ENCODE results near the gene FOXE1.

Gene FOXE1

DNA sequence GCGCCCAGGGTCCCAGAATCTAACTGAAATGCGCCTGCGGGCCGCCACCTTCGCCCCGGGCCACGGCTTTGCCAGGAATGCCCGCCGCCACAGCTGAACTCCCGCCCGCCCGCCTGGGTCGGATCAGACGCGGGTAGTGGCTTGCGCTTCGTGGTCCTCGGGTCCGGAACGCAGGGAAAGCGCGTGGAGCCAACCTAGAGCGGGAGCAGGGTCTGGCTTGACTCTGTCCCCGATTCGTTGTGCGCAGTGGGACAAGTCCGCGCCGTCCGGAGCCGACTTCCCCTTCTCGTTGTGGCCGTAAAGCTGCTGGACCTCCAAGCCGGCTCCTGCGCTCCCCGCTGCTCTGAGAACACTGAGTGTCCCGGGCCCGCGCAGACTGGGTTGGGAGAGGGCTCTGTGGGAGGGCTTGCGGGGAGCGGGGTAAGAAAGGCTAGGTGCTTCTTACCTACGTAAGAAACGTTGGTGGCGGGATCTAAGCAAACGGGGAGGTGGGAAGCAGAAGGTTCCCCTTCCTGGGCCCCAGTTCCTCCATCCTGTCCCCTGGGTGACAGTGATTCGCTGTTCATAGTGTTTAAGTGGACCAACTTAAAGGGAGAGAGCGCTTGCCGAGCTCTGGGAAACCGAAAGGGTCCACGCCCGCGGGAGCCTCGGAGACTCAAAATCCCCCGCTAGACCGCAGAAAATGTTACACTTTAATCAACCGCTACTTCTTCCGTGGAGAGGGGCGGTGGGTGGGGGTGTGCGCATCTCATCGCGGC, 4.4 kb upstream of the FOXE1 start:
- DNase-seq (ENCODE audit: low spot score) = no peak

DNA sequence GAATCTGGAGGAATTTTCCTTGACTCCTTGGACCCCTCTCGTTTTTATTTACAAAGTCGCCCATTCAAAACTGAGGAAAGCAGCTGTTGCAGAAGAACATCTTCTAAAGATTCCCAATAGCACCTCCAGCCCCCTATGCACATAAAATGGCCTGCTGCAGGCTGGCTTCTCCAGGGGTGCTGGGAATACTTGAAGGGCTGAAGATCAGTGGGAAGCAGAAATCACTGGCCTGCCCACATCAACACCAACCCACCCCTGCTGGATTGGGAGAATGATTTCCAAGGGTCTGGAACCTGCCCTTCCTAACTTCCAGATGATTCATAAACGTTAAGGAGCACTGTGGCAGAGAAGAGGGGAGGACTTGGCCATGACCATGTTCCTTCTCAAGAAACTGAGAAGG, 3.0 kb upstream of the FOXE1 start:
- no peak for DNase-seq (ENCODE audit: low spot score)

DNA sequence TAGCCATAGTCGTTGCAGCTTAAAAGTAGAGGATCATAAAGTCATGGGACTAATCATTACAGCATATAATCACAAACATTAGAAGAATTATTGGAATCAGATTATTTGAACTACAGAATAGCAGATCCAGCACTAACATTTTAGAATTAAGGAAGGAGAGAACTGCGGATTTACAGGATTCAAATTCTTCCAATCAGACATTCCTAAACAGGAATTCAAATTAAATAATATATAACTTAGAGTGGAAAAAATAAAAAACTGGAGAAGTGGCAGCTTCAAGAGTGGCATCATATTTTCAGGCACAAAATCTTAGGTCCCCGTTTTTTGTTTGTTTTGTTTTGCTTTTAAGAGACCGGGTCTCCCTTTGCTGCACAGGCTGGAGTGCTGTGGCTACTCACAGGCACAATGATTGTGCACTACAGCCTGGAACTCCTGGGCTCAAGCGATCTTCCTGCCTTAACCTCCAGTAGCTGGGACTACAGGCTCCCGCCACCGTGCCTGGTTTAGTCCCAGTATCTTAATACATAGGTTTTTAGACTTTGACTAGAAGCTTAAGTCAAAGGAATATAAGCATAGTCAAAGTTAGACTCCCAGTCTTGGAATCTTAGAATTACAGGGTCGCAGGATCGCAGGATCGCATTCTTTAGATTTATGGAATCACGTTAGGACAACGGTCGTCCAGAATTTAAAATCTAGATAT, 2.1 kb upstream of the FOXE1 start:
- DNase-seq (ENCODE audit: low spot score) = no peak

DNA sequence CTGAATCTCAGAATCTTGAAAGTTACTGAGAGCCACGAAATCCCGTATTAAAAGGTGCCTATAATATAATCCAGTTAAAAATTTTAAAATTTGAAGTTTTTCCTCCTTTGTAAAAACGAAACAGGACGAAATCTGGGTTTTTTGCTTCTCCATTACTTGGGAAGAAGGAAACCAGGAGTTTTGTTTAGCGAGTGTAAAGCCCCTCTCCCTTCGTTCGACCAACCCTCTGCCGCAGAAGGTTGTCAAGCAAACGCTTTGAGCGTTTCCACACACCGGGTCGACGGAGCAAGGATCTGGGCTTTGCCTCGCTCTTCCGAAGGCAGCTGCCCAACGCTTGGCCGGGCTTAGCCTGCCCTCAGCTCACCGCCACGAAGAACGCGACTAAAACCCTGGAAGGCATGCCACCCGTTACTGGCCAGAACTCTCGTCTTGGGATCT, 1.6 kb upstream of the FOXE1 start:
- no peak for DNase-seq (ENCODE audit: low spot score)

DNA sequence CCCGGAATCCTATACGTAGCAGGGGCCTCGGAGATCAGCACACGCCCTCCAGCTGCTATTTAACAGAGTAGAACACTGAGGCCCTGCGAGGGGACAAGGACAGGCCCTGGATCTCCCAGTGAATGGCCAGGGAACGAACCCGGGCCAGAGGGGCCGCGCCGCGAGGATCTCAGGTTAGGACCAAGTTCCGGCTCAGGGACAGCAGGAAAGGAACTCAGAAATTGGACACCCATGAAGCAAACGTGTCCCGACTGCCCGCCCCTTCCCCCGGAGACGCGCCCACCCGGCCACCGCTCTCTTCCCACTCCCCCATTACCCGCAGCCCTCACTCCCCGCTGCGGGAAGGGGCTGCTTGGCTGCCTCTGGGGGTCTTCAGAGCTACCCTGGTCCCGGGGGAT, 1.0 kb upstream of the FOXE1 start:
- DNase-seq (ENCODE audit: low spot score) = no peak

DNA sequence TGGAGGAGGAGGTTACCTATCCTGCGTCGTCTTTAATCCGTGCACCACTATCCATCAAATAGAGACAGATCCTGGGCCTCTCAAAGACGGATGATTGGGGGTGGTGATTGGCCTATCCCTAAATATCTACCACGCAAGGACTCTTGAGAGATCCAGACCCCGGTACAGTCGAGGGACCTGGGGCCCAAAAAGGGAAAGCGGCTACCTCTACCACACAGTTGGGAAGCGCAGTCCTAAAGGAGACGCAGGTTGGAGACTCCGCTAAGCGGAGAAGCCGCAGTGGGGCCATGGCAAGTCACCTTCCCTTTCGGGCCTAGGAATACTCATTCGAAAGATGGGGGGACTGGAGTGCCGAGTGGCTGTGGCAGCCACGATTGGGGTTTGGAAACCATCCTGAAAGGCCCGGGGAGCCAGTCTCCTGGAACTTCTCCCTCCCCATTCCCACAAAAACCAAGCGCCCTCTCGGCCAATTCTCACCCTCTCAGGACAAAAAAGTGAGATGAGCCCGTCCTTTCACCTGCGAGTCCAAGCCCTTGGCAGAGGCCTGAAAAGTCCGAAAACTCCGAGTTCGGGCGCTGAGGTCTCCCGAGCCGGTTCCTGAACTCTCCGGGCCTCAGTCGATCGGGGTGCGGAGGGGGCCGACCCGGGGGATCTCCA, 499 bp upstream of the FOXE1 start:
- no peak for DNase-seq (ENCODE audit: low spot score)

DNA sequence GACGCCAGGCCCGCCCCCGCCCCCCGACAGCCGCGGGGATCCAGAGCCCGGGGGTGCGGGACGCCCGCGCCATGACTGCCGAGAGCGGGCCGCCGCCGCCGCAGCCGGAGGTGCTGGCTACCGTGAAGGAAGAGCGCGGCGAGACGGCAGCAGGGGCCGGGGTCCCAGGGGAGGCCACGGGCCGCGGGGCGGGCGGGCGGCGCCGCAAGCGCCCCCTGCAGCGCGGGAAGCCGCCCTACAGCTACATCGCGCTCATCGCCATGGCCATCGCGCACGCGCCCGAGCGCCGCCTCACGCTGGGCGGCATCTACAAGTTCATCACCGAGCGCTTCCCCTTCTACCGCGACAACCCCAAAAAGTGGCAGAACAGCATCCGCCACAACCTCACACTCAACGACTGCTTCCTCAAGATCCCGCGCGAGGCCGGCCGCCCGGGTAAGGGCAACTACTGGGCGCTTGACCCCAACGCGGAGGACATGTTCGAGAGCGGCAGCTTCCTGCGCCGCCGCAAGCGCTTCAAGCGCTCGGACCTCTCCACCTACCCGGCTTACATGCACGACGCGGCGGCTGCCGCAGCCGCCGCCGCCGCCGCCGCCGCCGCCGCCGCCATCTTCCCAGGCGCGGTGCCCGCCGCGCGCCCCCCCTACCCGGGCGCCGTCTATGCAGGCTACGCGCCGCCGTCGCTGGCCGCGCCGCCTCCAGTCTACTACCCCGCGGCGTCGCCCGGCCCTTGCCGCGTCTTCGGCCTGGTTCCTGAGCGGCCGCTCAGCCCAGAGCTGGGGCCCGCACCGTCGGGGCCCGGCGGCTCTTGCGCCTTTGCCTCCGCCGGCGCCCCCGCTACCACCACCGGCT, 1.0 kb downstream of the FOXE1 start:
- DNase-seq (ENCODE audit: low spot score) = no peak

DNA sequence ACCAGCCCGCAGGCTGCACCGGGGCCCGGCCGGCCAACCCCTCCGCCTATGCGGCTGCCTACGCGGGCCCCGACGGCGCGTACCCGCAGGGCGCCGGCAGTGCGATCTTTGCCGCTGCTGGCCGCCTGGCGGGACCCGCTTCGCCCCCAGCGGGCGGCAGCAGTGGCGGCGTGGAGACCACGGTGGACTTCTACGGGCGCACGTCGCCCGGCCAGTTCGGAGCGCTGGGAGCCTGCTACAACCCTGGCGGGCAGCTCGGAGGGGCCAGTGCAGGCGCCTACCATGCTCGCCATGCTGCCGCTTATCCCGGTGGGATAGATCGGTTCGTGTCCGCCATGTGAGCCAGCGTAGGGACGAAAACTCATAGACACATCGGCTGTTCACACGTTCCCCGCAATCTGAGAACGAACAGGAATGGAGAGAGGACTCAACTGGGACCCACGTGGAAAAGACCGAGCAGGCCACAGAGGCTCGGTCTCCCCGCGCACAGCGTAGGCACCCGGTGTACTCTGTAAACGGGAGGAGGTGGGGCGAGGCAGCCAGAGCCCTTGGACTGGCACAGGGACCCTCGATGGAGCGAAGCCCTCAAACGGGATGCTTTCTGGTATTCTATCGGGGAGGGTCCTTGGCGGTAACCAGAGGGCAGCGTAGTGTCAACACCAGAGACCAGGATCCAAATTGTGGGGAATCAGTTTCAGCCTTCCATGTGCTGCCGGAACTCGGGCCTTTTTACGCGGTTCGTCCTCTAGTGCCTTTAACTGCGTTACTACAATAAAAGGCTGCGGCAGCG, 1.9 kb downstream of the FOXE1 start:
- DNase-seq (ENCODE audit: low spot score) = no peak

DNA sequence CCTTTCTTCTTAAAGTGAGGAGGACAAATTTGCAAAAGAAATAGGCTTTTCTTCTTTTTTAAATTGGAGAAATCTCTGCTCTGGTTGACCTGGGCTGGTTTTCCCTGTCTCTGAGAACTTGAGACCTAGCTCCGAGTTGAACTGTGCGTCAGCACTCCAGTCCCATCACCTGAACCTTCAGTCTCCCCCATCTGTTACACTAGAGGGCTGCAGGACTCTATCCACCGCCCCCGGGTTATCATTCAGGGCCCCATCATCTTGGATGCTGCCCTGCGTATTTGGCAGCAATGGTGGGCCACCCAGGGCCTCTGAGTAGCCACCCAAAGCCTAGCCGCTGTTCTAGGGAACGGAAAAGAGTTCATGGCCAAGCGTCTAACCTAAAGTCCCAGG, 2.5 kb downstream of the FOXE1 start:
- no peak for DNase-seq (ENCODE audit: low spot score)

DNA sequence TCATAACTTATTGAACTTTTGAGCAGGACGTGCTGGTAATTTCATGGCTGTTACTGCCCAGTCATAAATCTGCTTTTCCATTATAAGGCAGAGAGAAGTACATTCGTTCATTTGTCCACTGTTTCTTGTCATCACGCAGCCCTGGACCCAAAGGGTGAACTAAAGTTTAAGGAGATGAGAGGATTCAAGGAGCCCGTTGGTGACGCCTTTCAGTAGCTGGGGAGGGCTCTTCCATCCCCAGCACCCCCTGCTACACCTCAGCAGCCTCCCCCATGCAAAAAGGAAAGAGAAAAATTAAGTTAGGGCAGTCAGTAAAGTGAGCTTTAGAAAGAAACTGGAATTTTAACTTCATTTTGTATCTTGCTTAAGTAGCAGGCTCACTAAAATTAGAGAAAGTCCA, 2.9 kb downstream of the FOXE1 start:
- no peak for DNase-seq (ENCODE audit: low spot score)

DNA sequence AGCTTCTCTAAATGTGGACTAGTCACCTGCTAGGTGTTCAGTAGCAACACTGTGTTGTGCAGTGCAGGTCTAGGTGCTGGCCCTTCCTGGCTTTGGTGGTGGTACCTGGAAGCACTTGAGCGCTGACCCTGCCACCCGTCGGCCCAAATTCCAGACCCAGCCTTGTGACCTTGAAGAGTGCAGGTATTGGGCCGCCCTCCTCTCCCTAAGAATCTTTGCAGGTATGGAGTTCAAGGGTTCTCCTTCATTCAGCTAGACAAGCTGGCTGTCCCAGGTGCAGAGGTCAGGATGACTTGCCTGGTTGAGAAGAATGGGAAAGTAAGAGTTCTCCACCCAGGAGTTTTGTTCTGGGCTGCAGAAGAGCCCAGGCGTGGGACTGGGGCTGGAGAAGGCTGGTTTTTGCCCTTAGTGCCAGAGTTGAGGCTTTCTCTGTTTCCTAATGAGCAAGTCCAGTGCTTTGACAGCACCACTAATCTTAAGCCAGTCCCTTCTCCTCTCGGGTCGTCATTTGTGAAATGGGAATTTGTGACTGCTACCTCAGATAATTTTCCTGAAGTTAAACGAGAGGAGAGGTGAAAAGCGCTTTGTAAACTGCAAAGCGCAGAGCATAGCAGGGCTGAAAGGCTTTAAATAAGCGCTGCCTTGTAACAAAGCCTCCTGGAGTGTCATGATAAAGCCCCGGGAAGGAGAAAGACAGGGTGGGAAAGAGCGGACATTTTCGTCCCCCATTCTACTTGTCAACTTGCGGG, 4.0 kb downstream of the FOXE1 start:
- no peak for DNase-seq (ENCODE audit: low spot score)

DNA sequence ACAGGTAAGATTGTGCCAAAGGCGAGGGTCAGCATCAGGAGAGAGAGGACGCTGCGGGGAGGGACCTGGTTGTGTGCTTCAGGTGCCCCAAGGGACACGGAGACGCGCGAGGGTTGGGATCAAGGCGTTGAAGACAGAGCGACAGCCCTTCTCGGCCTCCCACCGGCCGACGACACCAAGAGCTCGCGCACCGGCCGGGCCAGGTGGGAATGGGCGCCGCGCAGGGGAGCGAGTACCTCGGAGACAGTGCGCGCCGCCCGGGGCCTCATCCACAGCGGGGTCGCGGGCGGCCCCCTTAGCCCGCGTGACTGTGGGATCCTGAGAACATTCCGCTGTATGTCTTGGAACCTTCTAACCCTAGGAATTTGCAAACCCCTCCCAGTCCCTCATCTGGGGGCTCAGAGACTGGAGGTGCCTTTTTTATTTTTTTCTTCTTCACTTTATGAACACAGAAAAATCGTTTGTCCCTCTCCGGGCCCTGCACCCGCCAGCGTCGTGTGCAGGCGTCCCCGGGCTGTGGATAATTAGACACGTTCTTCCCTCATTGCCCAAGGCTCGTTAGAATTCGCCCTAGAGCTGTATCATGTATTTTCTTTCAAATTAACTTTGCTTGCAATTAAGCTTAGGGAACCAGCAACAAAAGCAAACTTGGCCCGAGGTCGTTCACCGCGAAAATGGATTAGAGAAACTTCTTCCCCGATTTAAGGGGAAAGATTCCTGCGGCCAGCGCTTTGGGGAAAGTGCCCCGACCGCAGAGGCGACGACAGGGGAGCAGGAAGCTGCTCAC, 4.8 kb downstream of the FOXE1 start:
- DNase-seq (ENCODE audit: low spot score) = no peak

DNA sequence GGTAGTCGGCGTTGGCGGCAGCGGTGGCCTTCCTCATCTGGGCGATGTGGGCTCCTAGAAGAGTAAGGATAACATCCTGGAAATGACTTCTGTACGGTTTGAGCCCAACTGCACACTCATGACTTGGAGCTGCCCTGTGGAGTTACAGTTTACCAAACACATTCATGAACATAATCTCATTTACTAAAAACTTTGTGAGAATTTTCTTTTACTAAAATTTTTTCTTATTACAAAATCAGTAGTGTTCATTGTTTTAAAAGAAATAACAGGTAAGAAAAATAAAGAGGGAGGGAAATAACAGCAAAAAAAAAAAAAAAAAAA, 5.3 kb downstream of the FOXE1 start:
- DNase-seq (ENCODE audit: low spot score) = no peak

DNA sequence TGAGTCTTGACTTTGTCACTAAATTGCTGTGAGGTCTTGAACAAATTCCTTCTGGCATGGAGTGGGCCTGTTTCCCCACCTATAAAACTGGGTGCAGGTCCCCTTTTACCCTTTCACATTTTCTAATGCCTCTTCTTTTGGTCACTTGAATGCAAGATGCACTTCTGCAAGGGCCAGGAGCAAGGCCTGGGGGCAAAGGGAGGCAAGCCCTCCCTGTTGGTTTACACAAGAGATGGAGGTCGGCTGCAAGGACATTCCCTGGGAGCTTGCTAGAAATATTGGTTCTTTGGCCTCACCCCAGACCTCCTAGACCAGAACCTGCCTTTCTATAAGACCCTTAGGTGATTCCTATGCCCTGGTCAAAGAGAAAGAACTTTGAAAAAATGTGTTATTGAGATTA, 5.8 kb downstream of the FOXE1 start:
- no peak for DNase-seq (ENCODE audit: low spot score)

DNA sequence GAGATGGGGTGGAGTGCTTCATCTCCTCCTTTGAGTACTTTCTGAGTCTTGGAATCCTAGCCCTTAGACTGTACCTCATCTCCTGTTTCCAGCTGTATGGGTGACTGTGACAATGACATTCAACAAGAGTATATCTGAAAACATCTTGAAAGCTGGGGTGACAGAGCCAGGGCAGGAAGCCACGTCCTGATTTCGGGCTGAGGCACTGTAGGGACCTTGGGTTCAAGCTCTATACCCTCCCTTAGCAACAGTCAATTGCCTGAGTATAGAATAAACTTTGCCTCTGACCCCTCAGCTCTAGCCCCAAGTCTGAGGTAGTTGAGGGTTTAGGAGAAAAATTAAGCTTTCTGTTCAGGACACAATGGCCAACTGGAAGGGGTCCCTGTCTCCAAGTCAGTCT, 6.3 kb downstream of the FOXE1 start:
- no peak for DNase-seq (ENCODE audit: low spot score)

DNA sequence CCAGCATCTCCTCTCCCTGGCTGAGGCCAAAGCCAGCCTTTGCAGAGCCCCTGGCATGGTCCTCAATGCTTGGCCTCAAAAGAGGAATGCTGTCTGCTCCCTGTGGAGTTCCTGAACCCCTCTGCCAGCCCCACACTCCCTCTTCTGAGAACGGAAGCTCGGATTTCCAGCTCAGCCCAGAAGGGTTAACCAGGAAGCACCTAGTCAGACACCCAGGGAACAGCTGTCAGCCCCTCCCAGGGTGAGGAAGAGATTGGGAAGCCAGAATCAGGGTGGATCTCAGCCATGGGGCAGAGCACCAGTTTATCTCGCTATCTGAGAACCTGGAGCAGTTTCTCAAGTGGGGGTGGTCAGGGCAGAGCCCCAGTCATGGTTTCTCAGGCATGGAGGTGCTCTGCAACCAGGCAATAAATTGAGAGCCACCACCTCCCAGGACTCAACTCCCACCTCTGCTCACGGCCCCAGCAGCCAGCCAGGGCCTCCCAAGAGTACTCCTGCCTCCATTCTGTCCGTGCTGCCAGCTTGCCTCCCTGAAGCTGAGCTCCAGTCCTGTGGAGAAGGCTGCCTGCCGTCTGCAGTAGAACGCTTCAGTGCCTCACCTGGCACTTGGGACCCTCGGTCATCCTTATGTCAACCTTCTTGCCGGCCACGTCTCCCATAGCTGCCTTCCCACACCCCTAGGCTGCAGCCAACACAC, 7.6 kb downstream of the FOXE1 start:
- no peak for DNase-seq (ENCODE audit: low spot score)

DNA sequence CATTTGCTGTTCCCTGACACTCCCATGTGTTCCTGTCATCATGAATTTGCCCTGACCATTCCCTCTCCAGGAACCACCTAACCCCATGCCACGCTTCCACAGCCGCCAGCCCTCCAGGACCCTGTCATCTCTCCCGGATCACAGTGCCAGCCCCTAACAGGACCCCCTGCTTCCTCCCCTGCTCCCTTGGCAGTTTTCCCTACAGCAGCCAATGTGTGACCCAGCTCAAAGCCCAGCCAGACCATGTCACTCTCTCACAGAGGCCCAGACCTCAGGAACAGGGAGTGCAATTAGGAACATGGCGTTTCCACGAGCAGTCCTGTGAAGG, 8.1 kb downstream of the FOXE1 start:
- no peak for DNase-seq (ENCODE audit: low spot score)

DNA sequence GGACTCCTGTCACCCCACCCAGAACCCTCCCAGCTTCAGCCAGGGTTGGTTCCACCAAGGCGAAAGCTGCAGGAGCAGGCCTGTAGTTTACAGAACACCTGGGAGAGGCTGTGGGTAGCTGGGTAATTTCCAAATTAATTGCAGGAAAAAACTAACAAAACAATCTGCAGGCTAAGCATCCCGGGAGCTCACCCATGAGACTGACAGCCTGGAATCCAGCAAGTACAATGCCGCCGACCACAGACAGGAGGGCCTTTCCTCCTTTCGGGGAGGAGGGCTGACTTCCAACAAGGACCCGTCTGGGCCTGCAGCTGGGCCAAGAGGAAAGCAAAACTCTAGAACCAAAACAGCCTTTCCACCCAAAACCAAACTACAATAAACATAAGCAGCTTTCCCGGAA, 10.3 kb downstream of the FOXE1 start:
- no peak for DNase-seq (ENCODE audit: low spot score)

DNA sequence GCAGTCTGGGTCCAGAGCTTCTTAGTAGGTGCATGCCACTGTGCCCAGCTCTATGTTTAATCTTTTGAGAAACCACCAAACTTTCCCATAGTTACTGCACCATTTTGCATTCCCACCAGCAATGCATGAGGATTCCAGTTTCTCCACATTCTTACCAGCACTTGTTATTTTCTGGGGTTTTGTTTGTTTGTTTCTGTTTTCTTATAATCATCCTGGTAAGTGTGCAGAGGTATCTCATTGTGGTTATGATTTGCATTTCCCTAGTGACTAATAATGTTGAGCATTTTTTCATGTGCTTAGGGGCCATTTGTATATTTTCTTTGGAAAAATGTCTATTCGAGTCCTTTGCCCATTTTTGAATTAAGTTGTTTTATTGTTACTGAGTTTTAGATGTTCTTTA, 11.4 kb downstream of the FOXE1 start:
- no peak for DNase-seq (ENCODE audit: low spot score)

DNA sequence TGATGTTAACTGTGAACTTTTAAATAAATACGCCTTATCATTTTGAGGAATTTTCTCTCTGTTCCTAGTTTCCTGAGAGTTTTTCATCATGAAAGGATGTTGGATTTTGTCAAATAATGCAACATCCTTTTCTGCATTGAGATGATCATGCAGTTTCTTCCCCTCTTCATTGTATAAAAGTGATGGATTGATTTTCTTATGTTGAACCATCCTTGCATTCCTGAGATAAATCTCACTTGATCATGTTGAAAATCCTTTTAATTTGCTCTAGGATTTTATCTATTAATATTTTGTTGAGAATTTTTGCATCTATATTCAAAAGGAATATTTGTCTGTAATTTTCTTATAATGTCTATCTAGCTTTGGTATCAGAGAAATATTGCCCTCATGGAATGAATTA, 13.3 kb downstream of the FOXE1 start:
- DNase-seq (ENCODE audit: low spot score) = no peak
